GM03348 (cell line): Measurements from ENCODE around the gene MTG2.

Experiments
- DNase-seq: peaks from one replicate; pipeline ENCODE4 v3.0.0; 2012; ENCODE audit warnings: low spot score

MTG2 gene

GRCh38 chr20:62222266-62222850 lies 39.5 kb downstream of the MTG2 start:
- no peak for DNase-seq

- no peak for DNase-seq
Observed at GRCh38 chr20:62222972-62223371, 40.1 kb downstream of the MTG2 start.

GRCh38 chr20:62223571-62223970 lies 40.7 kb downstream of the MTG2 start:
- no peak for DNase-seq

- DNase-seq = no peak
Observed at GRCh38 chr20:62224113-62224855, 41.5 kb downstream of the MTG2 start.

GRCh38 chr20:62225026-62225425 lies 42.2 kb downstream of the MTG2 start:
- DNase-seq = no peak

- DNase-seq = no peak
Observed at GRCh38 chr20:62225820-62226635, 43.2 kb downstream of the MTG2 start.

GRCh38 chr20:62226707-62227590 lies 44.1 kb downstream of the MTG2 start:
- DNase-seq = no peak

GRCh38 chr20:62227591-62227976 lies 44.8 kb downstream of the MTG2 start:
- DNase-seq = no peak

- DNase-seq = no peak
Observed at GRCh38 chr20:62227977-62228958, 45.4 kb downstream of the MTG2 start.

GRCh38 chr20:62228982-62229545 lies 46.2 kb downstream of the MTG2 start:
- DNase-seq = no peak

GRCh38 chr20:62229667-62230066 lies 46.8 kb downstream of the MTG2 start:
- DNase-seq = no peak

GRCh38 chr20:62230276-62230675 lies 47.4 kb downstream of the MTG2 start:
- DNase-seq = no peak

- DNase-seq = no peak
Observed at GRCh38 chr20:62230696-62231095, 47.9 kb downstream of the MTG2 start.

- DNase-seq = no peak
Observed at GRCh38 chr20:62231292-62231691, 48.5 kb downstream of the MTG2 start.

- no peak for DNase-seq
Observed at GRCh38 chr20:62232194-62232593, 49.4 kb downstream of the MTG2 start.

- DNase-seq = no peak
Observed at GRCh38 chr20:62232770-62233645, 50.2 kb downstream of the MTG2 start.

GRCh38 chr20:62233684-62234083 lies 50.9 kb downstream of the MTG2 start:
- DNase-seq = no peak

GRCh38 chr20:62234339-62234738 lies 51.5 kb downstream of the MTG2 start:
- no peak for DNase-seq

GRCh38 chr20:62235001-62235776 lies 52.4 kb downstream of the MTG2 start:
- DNase-seq = no peak
